ENCODE measurements around the gene COL19A1.
A peak's percentile ranks its signal among the peaks of the same experiment; 100 is the strongest.
"Not testable (repeated sequence)": the region's sequence is repeated elsewhere in the genome, so short reads cannot be mapped to it uniquely, and the experiment has no call there.

The COL19A1 gene

GRCh38 chr6:69884231-69884630 lies 17.9 kb downstream of the COL19A1 start:
- Histone ChIP-seq H3K4me3 (ENCODE audit: low read length) (no peak overlapping the region), H3K4me1 (ENCODE audit: control insufficient read depth, insufficient read depth, low read length) (peaks cover 4% of the 10 kb centered on the region), H3K9me3 (ENCODE audit: control insufficient read depth, low read length) (no peaks in the 10 kb centered on the region), H3K36me3 (ENCODE audit: control insufficient read depth, insufficient read depth, low read length, severe bottlenecking) (no peaks in the 10 kb centered on the region), H3K9ac (ENCODE audit: low read length) (no peak overlapping the region), H3K27me3 (replicated peaks; ENCODE audit: control insufficient read depth, insufficient read depth, low read length) (no peaks in the 10 kb centered on the region)
- DNase-seq (ENCODE audit: low read depth), result no peak

GRCh38 chr6:69887026-69887425 lies 20.7 kb downstream of the COL19A1 start:
- peaks cover 4% of the 10 kb centered on the region for H3K4me1 ChIP-seq (ENCODE audit: control insufficient read depth, insufficient read depth, low read length)
- no peak for DNase-seq (ENCODE audit: low read depth)
- no peak overlapping the region for H3K4me3 ChIP-seq (ENCODE audit: low read length)
- H3K9ac ChIP-seq (ENCODE audit: low read length), result no peak overlapping the region
- no peaks in the 10 kb centered on the region for H3K27me3 ChIP-seq (replicated peaks; ENCODE audit: control insufficient read depth, insufficient read depth, low read length)
- no peaks in the 10 kb centered on the region for H3K36me3 ChIP-seq (ENCODE audit: control insufficient read depth, insufficient read depth, low read length, severe bottlenecking)
- no peaks in the 10 kb centered on the region for H3K9me3 ChIP-seq (ENCODE audit: control insufficient read depth, low read length)

- Histone ChIP-seq H3K36me3 (ENCODE audit: control insufficient read depth, insufficient read depth, low read length, severe bottlenecking) (no peaks in the 10 kb centered on the region), H3K27me3 (replicated peaks; ENCODE audit: control insufficient read depth, insufficient read depth, low read length) (no peaks in the 10 kb centered on the region), H3K4me3 (ENCODE audit: low read length) (no peak overlapping the region), H3K9me3 (ENCODE audit: control insufficient read depth, low read length) (no peaks in the 10 kb centered on the region), H3K9ac (ENCODE audit: low read length) (no peak overlapping the region), H3K4me1 (ENCODE audit: control insufficient read depth, insufficient read depth, low read length) (peaks cover 9% of the 10 kb centered on the region)
- DNase-seq (ENCODE audit: low read depth), result no peak
Measured at GRCh38 chr6:69887714-69888345, 21.5 kb downstream of the COL19A1 start.

- Histone ChIP-seq H3K9ac (ENCODE audit: low read length) (no peak overlapping the region), H3K27me3 (replicated peaks; ENCODE audit: control insufficient read depth, insufficient read depth, low read length) (no peaks in the 10 kb centered on the region), H3K4me3 (ENCODE audit: low read length) (no peak overlapping the region), H3K4me1 (ENCODE audit: control insufficient read depth, insufficient read depth, low read length) (peaks cover 13% of the 10 kb centered on the region), H3K9me3 (ENCODE audit: control insufficient read depth, low read length) (no peaks in the 10 kb centered on the region), H3K36me3 (ENCODE audit: control insufficient read depth, insufficient read depth, low read length, severe bottlenecking) (no peaks in the 10 kb centered on the region)
- DNase-seq (ENCODE audit: low read depth), result no peak
Measured at GRCh38 chr6:69888482-69889233, 22.3 kb downstream of the COL19A1 start.

GRCh38 chr6:69889234-69889974 lies 23.0 kb downstream of the COL19A1 start:
- not testable (repeated sequence) for H3K4me3 ChIP-seq (ENCODE audit: low read length); H3K9ac ChIP-seq (ENCODE audit: low read length); H3K36me3 ChIP-seq (ENCODE audit: control insufficient read depth, insufficient read depth, low read length, severe bottlenecking); H3K27me3 ChIP-seq (replicated peaks; ENCODE audit: control insufficient read depth, insufficient read depth, low read length); H3K9me3 ChIP-seq (ENCODE audit: control insufficient read depth, low read length); DNase-seq (ENCODE audit: low read depth)
- H3K4me1 ChIP-seq (ENCODE audit: control insufficient read depth, insufficient read depth, low read length), result peaks cover 19% of the 10 kb centered on the region

GRCh38 chr6:69892561-69892960 lies 26.2 kb downstream of the COL19A1 start:
- not testable (repeated sequence) for H3K36me3 ChIP-seq (ENCODE audit: control insufficient read depth, insufficient read depth, low read length, severe bottlenecking); H3K27me3 ChIP-seq (replicated peaks; ENCODE audit: control insufficient read depth, insufficient read depth, low read length); H3K4me3 ChIP-seq (ENCODE audit: low read length); H3K9me3 ChIP-seq (ENCODE audit: control insufficient read depth, low read length); H3K9ac ChIP-seq (ENCODE audit: low read length); DNase-seq (ENCODE audit: low read depth)
- peaks cover 28% of the 10 kb centered on the region for H3K4me1 ChIP-seq (ENCODE audit: control insufficient read depth, insufficient read depth, low read length)

GRCh38 chr6:69893266-69893665 lies 26.9 kb downstream of the COL19A1 start:
- not testable (repeated sequence) for H3K36me3 ChIP-seq (ENCODE audit: control insufficient read depth, insufficient read depth, low read length, severe bottlenecking); H3K9me3 ChIP-seq (ENCODE audit: control insufficient read depth, low read length); H3K9ac ChIP-seq (ENCODE audit: low read length); H3K27me3 ChIP-seq (replicated peaks; ENCODE audit: control insufficient read depth, insufficient read depth, low read length); H3K4me3 ChIP-seq (ENCODE audit: low read length)
- peak; percentile 42 for DNase-seq (ENCODE audit: low read depth)
- peaks cover 28% of the 10 kb centered on the region for H3K4me1 ChIP-seq (ENCODE audit: control insufficient read depth, insufficient read depth, low read length)

GRCh38 chr6:69894578-69895347 lies 28.4 kb downstream of the COL19A1 start:
- Histone ChIP-seq H3K36me3 (ENCODE audit: control insufficient read depth, insufficient read depth, low read length, severe bottlenecking) (no peaks in the 10 kb centered on the region), H3K9me3 (ENCODE audit: control insufficient read depth, low read length) (no peaks in the 10 kb centered on the region), H3K4me1 (ENCODE audit: control insufficient read depth, insufficient read depth, low read length) (peaks cover 28% of the 10 kb centered on the region), H3K9ac (ENCODE audit: low read length) (peak overlapping the region; percentile 26), H3K4me3 (ENCODE audit: low read length) (no peak overlapping the region), H3K27me3 (replicated peaks; ENCODE audit: control insufficient read depth, insufficient read depth, low read length) (no peaks in the 10 kb centered on the region)
- peak; percentile 95 for DNase-seq (ENCODE audit: low read depth)

GRCh38 chr6:69895396-69895795 lies 29.0 kb downstream of the COL19A1 start:
- no peak overlapping the region for H3K4me3 ChIP-seq (ENCODE audit: low read length)

GRCh38 chr6:69900869-69901268 lies 34.5 kb downstream of the COL19A1 start:
- Histone ChIP-seq H3K36me3 (ENCODE audit: control insufficient read depth, insufficient read depth, low read length, severe bottlenecking) (no peaks in the 10 kb centered on the region), H3K27me3 (replicated peaks; ENCODE audit: control insufficient read depth, insufficient read depth, low read length) (no peaks in the 10 kb centered on the region), H3K4me3 (ENCODE audit: low read length) (no peak overlapping the region), H3K9me3 (ENCODE audit: control insufficient read depth, low read length) (no peaks in the 10 kb centered on the region), H3K9ac (ENCODE audit: low read length) (no peak overlapping the region), H3K4me1 (ENCODE audit: control insufficient read depth, insufficient read depth, low read length) (no peaks in the 10 kb centered on the region)
- no peak for DNase-seq (ENCODE audit: low read depth)

More at GRCh38 chr6:69895396-69895795, 29.0 kb downstream of the COL19A1 start:
- no peak for DNase-seq (ENCODE audit: low read depth)
- H3K4me1 ChIP-seq (ENCODE audit: control insufficient read depth, insufficient read depth, low read length), result peaks cover 28% of the 10 kb centered on the region
- H3K9me3 ChIP-seq (ENCODE audit: control insufficient read depth, low read length), result no peaks in the 10 kb centered on the region
- H3K27me3 ChIP-seq (replicated peaks; ENCODE audit: control insufficient read depth, insufficient read depth, low read length), result no peaks in the 10 kb centered on the region
- H3K36me3 ChIP-seq (ENCODE audit: control insufficient read depth, insufficient read depth, low read length, severe bottlenecking), result no peaks in the 10 kb centered on the region
- no peak overlapping the region for H3K9ac ChIP-seq (ENCODE audit: low read length)

- Histone ChIP-seq H3K4me1 (ENCODE audit: control insufficient read depth, insufficient read depth, low read length) (no peaks in the 10 kb centered on the region), H3K36me3 (ENCODE audit: control insufficient read depth, insufficient read depth, low read length, severe bottlenecking) (no peaks in the 10 kb centered on the region), H3K4me3 (ENCODE audit: low read length) (no peak overlapping the region), H3K27me3 (replicated peaks; ENCODE audit: control insufficient read depth, insufficient read depth, low read length) (no peaks in the 10 kb centered on the region), H3K9me3 (ENCODE audit: control insufficient read depth, low read length) (no peaks in the 10 kb centered on the region), H3K9ac (ENCODE audit: low read length) (no peak overlapping the region)
- no peak for DNase-seq (ENCODE audit: low read depth)
Measured at GRCh38 chr6:69901361-69901760, 35.0 kb downstream of the COL19A1 start.
